Right lobe of liver (tissue), 6 donors: ENCODE data around the gene KCNG4. TPM values are rescaled to one million over a fixed set of nuclear protein-coding genes. Genes with fewer than 3 reads are reported as not detected.

Source experiments
- ATAC-seq, 4 donors: fragments of 200-7000 bp; cut with Tn5 transposase; one replicate each; pipeline ENCODE4 v1.9.1; 2020; ENCODE audit warnings: mild to moderate bottlenecking in 4 of 4, moderate library complexity in 4 of 4
- DNase-seq, 3 donors: peaks; one replicate each; pipeline ENCODE4 v3.0.0-alpha.2; 2020
- H3K27ac ChIP-seq, 3 donors: fragments of 200-600 bp; one replicate each; pipeline ENCODE4 v1.8.0; 2022
- H3K27me3 ChIP-seq, 2 donors: fragments of 200-600 bp; one replicate each; pipeline ENCODE4 v1.8.0; 2022
- H3K36me3 ChIP-seq, 4 donors: fragments of 200-600 bp; sonication (generic) in 1 of 4; one replicate each; pipeline versions ENCODE4 v1.5.1 to v1.8.0; 2017 to 2022; ENCODE audit warnings: control low read depth in 1 of 4
- H3K4me1 ChIP-seq, 4 donors: fragments of 200-600 bp; sonication (generic) in 1 of 4; one replicate each; pipeline versions ENCODE4 v1.5.1 to v1.8.0; 2017 to 2022; ENCODE audit warnings: control low read depth in 1 of 4
- H3K4me3 ChIP-seq, 3 donors: fragments of 200-600 bp; one replicate each; pipeline ENCODE4 v1.8.0; 2022
- H3K9me3 ChIP-seq, 4 donors: fragments of 200-600 bp; sonication (generic) in 1 of 4; one replicate each; pipeline versions ENCODE4 v1.5.1 to v1.8.0; 2017 to 2022; ENCODE audit warnings: control low read depth in 1 of 4
- POLR2A ChIP-seq: fragments of 450-650 bp; IDR thresholded peaks from one replicate; pipeline ENCODE4 v1.6.1; 2017; ENCODE audit warnings: antibody characterized with exemption, mild to moderate bottlenecking
- WGBS: methylation state at CpG from one replicate; pipeline ENCODE4 v1.1.6; 2018; ENCODE audit warnings: low coverage, low lambda C conversion rate; ENCODE audit not compliant: insufficient coverage; ENCODE audit errors: missing lambda C conversion rate; 5-methylcytosine and 5-hydroxymethylcytosine counted together
- intact Hi-C, 2 donors: fragments of 100-400 bp; cut with DNase I; formaldehyde crosslinking; loops; one replicate each; pipeline versions ENCODE4 v1.11.2 to v1.14.1; 2022
- total RNA-seq, 6 experiments: library from RNA; depleted of rRNA in 2 of 6; stranded (reverse); fragments of >200 nt in 2 of 6; fragmentation: NEBNext Ultra II Directional in 3 of 6; extraction: Animal tissue kit (Norgen Biotek cat#: 25700) in 3 of 6; gene quantifications; one replicate each; pipeline versions ENCODE4 v1.1.0 to v1.2.4, GENCODE V29; 2016 to 2023
- TF ChIP-seq, protein P1 (sequence below), 4 donors: fragments of 200-600 bp in 3 of 4; fragments of 450-650 bp in 1 of 4; IDR thresholded peaks; one replicate each; pipeline versions ENCODE4 v1.5.1 to v1.8.0; 2016 to 2022; ENCODE audit warnings: antibody characterized with exemption in 4 of 4, mild to moderate bottlenecking in 2 of 4
- donor health status: DM: no; HTN: yes; CAD: no.
- donor health status: DM: no; HTN: no; CAD: no.
- donor health status: DM: no; HTN: no; CAD: no.
- donor health status: DM: no; HTN: yes; CAD: no.
- donor health status: DM: no; HTN: yes; CAD: no.

KCNG4 gene
- total RNA-seq, 6 experiments from 2014 or later = not detected

DNA sequence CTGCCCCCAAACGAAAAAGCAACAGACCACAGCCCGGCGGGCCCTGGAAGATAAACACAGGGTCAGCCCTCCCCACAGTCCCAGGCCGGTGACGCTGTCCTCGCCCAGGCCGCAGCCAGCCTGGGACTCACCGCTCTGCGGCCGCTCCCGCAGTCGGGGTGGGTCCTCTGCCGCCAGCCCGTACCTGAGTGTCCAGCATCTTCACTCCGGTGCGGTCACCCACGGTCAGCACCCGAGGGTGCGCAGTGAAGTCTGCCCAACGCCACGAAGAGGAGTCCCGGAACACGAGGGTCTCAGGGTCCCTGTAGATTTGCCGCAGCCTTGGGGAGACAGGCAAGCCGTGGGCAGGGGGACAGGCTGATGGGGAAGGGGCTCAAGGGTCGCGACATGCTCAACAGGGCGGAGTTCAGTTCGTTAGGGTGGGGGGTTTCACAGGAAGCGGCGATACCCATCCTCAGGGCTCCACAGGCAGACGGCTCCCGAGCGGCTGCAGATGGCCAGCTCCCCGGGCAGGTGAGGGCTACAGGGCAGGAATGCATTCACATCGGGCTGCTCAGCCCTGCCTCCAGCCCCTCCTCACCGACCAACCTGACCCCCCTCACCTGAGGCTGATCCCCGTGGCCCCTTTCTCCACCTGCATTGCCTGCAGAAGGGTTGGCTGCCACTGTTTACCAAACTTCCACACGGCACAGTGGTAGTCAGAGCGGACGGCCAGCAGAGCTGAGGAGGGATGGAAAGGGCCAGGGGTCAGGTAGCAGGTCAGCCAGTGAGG, 58.5 kb downstream of the KCNG4 start:
- DNase-seq (no peak), ATAC-seq (no peak)
- H3K27me3 ChIP-seq = no peaks in the 10 kb centered on the region
- no peak overlapping the region for H3K27ac ChIP-seq
- H3K4me3 ChIP-seq = no peak overlapping the region
- WGBS = 83% methylated on average over 2 of the region's 41 CpGs
- H3K4me1 ChIP-seq = peaks cover 0 to 21% (median 12%) of the 10 kb centered on the region in 4 donors
- TF ChIP-seq, protein P1, sequence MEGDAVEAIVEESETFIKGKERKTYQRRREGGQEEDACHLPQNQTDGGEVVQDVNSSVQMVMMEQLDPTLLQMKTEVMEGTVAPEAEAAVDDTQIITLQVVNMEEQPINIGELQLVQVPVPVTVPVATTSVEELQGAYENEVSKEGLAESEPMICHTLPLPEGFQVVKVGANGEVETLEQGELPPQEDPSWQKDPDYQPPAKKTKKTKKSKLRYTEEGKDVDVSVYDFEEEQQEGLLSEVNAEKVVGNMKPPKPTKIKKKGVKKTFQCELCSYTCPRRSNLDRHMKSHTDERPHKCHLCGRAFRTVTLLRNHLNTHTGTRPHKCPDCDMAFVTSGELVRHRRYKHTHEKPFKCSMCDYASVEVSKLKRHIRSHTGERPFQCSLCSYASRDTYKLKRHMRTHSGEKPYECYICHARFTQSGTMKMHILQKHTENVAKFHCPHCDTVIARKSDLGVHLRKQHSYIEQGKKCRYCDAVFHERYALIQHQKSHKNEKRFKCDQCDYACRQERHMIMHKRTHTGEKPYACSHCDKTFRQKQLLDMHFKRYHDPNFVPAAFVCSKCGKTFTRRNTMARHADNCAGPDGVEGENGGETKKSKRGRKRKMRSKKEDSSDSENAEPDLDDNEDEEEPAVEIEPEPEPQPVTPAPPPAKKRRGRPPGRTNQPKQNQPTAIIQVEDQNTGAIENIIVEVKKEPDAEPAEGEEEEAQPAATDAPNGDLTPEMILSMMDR (IDR thresholded peaks at IDR 0.05) = no peak
- no peak for TF ChIP-seq POLR2A
- no peaks in the 10 kb centered on the region for H3K9me3 ChIP-seq
- H3K36me3 ChIP-seq = peaks cover 0 to 35% (median 5%) of the 10 kb centered on the region in 4 donors
- intact Hi-C loops = loop anchor here (10.0 kb wide), 1 partner anchor 97 kb away; no protein-coding TSS in a partner anchor

DNA sequence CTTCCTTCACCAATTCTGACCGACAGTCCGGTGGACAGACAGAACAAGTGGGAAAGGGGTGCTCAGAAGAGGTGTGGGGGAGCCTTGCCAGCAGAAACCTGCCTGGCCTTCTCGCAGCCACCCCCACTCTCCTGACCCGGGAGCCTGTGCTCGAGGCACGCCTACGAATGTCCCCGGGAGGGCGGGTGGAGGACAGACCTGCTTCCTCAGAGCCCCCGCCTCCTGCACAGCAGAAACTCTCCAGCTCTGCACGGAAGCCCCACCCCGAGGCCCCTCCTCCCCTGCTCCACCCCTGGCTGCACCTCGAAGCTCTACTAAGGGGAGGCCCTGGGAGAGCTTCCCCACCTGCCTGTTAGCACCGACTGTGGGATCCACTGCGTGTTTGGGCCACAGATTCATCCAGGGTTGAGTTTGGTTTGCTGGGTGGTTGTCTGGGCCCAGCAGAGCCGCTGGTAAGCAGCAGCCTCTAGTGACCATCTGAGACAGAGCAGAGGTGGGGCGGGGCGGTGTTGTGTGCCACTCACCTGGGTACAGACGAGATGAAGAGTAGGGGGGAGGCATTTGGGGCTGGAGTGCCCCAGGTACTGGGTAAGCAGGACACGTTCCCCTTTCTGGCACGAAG, 59.2 kb downstream of the KCNG4 start:
- TF ChIP-seq POLR2A = no peak
- TF ChIP-seq, protein P1 (IDR thresholded peaks at IDR 0.05) = no peak
- Histone ChIP-seq H3K27me3 (no peaks in the 10 kb centered on the region), H3K4me1 (peaks cover 0 to 21% (median 11%) of the 10 kb centered on the region in 4 donors), H3K27ac (no peak overlapping the region), H3K4me3 (no peak overlapping the region), H3K9me3 (no peaks in the 10 kb centered on the region), H3K36me3 (peaks cover 0 to 35% (median 5%) of the 10 kb centered on the region in 4 donors)
- WGBS = 76% methylated on average over 5 of the region's 21 CpGs
- DNase-seq (no peak), ATAC-seq (no peak)
- intact Hi-C loops = loop anchor here (10.0 kb wide), 1 partner anchor 96 kb away; no protein-coding TSS in a partner anchor

DNA sequence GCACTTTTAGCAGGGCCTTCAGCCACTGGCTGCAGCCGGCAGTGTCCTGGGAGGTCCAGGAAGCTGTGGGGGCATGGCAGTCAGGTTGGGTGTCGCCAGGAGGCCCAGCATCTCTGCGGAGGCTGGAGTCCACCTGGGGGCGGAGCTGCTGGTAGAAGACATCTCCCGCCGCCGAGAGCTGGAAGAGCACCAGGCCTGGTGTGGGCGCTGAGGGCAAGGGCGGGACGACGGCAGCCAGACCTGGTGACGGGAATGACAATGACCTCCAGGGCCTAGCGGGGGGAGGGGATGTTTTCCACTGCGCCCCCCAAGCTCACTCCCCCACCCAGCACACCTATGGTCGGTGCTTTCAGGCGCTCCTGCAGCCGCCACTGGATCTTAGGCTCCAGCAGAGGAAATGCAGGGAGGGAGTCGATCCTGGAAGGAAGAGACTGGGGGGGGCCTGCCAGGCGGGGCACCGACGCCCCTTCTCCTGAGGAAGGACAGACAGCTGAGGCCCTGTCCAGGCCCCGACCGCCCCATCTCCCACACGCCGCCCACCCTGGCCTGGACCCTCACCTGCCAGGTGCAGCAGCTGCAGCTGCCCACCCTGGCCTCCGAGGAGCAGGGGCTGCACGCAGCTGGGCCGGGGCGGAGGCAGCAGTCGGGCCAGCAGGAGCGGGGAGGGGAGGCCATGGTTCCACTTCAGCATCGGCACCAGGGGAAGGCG, 60.0 kb downstream of the KCNG4 start:
- H3K9me3 ChIP-seq = no peaks in the 10 kb centered on the region
- H3K4me1 ChIP-seq = peaks cover 0 to 24% (median 12%) of the 10 kb centered on the region in 4 donors
- TF ChIP-seq, protein P1 (IDR thresholded peaks at IDR 0.05) = no peak
- TF ChIP-seq POLR2A = no peak
- H3K4me3 ChIP-seq = no peak overlapping the region
- intact Hi-C loops = loop anchor here (10.0 kb wide), 1 partner anchor 95 kb away; no protein-coding TSS in a partner anchor
- ATAC-seq (no peak), DNase-seq (no peak)
- 86% methylated on average over 8 of the region's 33 CpGs for WGBS
- peaks cover 0 to 35% (median 5%) of the 10 kb centered on the region in 4 donors for H3K36me3 ChIP-seq
- H3K27ac ChIP-seq = no peak overlapping the region
- H3K27me3 ChIP-seq = no peaks in the 10 kb centered on the region

DNA sequence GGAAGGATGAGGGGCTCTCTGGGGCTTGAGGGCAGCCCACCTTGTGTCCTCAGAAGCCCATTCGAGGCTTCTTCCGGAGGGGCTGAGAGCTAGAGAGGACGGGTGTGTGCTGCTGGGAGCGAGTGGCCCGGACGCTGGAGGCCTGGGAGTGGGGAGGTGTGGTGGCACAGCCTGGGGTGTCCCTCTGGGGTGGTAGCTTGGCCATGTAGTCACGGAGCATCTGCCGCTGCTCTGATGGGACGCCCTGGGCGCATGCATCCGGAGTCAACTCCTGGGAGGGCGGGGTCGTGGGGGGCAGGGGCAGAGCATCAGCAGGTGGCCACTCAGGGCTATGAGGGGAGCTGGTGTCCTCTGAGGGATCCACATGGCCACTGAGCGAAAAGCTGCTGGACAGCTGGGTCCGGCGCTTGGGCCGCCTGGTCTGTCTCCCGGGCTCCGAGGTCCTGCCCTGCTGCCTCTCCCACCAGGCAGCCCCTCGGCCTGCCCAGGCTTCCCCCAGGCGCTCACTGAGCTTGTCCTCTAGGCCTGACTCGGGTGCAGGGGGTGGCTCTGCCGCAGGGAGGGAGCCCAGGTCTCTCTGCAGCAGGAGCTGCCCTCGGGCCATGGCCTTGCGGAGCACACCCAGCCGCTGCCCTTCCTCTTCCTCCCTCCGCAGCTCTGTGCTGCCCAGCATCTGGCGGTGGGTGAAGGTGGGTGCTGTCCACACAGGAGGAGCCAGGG, 60.8 kb downstream of the KCNG4 start:
- DNase-seq (no peak), ATAC-seq (no peak)
- Histone ChIP-seq H3K4me3 (no peak overlapping the region), H3K4me1 (peaks cover 0 to 24% (median 12%) of the 10 kb centered on the region in 4 donors), H3K9me3 (no peaks in the 10 kb centered on the region), H3K27ac (no peak overlapping the region), H3K36me3 (peaks cover 0 to 35% (median 5%) of the 10 kb centered on the region in 4 donors), H3K27me3 (no peaks in the 10 kb centered on the region)
- WGBS = 91% methylated on average over 5 of the region's 28 CpGs
- TF ChIP-seq, protein P1 (IDR thresholded peaks at IDR 0.05) = no peak
- TF ChIP-seq POLR2A = no peak
- intact Hi-C loops = no loop called here
